ENCODE results near the gene ZNF334.

ZNF334 gene

DNA sequence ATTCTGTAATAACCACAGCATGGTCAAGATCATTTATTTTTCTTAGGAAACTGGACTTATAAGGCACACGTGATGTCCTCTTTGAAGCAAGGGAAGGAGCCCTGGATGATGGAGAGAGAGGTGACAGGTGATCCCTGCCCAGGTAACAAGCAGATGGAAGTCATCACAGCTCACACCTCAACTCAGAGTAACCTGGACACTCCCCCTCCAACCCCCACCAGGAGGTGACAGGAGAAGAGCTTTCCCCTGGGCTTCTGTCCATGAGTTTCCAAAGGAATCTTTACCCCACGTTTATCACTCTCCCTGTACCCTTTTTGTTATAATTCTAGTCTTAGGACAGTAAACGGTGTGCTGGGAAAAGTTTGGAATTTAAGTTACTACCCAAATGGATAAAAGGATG lies 28.4 kb downstream of the ZNF334 start:
- DNase-seq: no peak

DNA sequence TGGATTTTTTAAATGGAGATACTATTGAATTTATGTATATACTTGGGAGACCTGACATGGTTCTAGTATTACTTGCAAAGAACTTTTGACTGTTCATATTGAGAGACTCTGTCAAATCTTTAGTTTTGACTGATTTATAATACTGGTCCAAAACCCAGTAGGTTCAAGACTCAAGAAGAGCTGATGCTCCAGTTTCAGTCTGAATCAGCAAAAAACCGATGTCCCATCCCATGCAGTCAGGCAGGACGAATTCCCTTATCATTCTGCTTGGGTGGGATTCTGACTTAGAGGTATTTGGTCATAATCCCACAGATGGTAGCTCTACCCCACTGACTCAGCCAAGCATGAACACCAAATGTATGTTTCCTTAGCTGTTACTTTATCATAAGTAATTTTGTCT lies 29.5 kb downstream of the ZNF334 start:
- no peak for DNase-seq

DNA sequence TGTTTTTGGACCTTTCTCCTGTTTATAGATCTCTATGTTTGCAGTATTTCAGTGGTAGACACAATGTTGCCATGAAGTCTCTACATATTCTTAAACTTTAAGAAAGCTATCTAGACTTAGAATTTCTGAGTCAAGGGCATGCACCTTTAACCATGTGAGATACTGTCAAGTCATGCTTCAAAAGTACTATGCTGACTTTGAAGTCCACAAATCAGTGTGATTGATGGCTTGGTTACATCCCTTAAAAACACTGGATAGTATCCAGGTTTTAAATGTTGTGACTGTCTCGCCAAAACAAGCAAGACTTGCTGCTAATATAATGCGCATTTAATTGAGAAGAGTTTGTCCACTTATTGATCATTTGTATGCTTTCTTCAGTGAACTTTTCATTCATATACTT lies 30.5 kb downstream of the ZNF334 start:
- no peak for DNase-seq

DNA sequence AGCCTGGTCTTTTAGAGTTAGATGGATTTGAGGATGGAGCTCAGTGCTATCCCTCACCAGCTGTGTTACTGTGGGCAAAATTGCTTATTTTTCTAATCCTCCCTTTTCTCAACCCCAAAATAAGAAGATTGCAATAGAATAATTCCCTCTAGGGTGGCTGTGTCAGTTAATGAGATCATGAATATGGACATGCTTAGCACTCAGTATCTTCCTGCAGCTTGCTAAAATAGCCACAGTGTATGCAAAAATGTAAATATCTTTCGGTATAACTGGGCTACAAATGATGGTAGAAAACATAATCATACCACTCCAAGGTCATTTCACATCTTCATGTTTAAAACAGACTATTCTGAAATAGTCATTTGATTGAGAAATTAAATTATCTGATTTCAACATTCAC lies 35.7 kb downstream of the ZNF334 start:
- DNase-seq: no peak

DNA sequence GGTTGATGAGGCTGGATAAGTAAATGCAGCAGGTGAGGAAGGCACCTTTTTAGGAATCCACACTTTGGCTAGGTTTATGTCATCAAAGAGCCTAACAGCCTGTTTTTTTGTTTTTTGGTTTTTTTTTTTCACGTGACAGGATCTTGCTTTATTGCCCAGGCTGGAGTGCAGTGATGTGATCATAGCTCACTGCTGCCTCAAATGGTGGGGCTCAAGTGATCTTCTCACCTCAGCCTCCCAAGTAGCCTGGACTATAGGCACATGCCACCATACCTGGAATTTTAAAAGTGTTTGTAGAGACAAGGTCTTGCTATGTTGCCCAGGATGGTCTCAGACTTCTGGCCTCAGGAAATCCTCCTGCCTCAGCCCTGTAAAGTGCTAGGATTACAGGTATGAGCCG lies 36.1 kb downstream of the ZNF334 start:
- no peak for DNase-seq

DNA sequence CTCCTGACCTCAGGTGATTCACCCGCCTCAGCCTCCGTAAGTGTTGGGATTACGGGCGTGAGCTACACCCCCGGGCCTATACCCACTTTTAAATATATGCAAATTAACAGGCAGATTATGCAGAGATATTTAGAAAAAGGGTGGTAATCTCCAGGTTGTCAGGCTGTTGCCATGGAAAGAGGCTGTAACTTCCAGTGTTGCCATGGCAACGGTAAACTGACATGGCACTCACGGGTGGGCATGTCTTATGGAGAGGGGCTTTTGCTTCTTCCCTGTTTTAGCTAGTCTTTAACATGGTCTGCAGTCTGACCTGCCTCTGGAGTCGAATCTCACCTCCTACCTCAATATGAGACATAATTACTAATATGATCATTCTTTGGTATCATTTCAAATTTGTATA lies 44.9 kb downstream of the ZNF334 start:
- no peak for DNase-seq

DNA sequence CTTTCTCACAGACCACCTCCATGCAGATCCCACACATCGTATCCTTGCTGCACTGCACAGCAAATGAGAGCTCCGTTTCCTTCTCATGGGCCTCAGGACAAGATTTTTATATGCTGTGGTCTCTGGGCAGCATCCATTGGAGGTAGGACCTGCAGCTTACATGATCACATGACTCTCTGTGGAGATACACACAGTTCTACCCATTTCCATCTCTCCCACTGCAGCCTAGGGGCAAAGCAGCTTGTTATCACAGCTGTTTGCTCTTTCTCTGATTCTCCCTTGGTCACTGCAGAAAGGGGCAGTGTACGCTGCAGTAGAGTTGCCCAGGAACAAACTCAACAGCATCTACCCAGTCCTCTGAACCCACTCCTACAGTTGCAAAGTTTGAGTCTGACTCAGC lies 48.9 kb downstream of the ZNF334 start:
- no peak for DNase-seq

DNA sequence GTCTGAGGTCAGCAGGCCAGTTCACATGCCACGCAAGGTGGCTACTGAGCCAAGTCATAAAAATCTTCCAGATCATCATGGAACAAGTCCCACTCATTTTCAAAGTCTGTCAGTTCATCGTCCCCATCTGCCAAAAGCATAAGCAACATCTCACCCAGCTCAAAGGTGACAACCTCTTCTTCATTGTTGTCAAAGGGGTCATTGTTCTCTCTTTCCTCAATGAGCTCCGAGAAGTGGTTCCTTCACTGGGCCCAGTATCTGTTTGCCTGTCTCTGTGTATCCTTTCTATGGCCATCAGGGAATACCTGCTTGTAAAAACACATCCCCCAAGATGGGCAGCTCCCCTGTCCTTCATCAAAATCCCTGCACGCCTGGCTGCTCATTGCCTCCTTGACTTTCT lies 49.5 kb downstream of the ZNF334 start:
- no peak for DNase-seq

DNA sequence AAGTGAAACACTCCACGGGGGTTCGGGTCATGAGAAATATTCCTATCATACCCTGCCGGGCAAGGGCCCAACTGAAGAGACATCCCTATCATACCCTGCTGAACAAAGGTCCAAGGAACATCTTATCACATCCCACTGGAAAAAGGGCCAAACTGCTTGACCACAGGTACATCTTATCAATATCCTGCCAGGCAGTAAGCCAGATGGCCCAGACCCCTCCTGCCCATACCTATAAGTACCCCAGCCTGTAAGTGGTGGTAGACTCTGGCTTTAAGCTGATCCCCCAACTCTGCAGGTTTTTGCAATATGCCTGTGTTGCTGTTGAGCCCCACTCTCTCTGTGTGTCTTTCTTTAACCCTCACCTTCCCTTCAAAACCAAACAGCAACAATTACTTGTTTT lies 51.6 kb downstream of the ZNF334 start:
- no peak for DNase-seq

DNA sequence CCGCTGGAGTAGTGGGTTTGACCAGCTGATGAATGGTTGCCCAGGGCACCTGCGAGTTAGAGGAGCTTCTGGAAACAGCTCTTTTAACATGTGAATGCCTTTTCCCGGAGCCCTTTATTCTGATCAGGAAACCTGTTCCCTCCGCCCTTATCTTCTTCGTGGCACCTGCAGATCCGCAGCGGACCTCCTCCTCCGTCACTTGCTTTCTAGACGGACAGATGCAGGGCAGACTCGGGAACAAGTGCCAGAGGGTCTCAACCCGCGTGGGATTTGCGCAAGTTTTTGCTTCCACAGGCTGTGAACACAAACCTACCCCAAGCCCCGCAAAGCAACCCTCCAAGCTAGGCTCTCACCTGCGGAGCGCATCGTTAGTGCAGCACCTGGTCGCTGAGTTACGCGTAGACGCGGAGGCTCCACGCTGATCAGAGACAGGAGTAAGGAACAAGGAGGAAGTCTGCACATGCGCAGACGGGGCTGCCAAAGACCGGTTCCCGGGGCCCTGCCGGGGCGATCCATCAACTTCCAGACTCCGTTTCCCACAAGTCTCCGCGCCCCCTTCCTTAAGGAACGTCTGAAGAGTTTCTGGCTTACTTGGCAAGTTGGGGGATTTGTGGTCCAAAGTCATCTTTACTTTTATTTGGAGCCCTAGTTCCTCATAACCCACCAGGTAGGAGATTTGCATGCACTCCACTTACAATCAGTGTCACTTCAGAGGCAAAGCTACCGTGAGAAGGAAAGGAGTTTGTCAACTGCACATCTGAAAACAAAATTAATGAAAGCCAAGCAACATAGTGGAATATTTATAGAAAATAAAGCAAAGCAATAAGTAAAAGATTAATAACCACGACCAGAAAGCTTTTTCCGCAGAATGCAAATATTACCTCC lies 54.3 kb downstream of the ZNF334 start:
- peak; percentile 15 for DNase-seq

DNA sequence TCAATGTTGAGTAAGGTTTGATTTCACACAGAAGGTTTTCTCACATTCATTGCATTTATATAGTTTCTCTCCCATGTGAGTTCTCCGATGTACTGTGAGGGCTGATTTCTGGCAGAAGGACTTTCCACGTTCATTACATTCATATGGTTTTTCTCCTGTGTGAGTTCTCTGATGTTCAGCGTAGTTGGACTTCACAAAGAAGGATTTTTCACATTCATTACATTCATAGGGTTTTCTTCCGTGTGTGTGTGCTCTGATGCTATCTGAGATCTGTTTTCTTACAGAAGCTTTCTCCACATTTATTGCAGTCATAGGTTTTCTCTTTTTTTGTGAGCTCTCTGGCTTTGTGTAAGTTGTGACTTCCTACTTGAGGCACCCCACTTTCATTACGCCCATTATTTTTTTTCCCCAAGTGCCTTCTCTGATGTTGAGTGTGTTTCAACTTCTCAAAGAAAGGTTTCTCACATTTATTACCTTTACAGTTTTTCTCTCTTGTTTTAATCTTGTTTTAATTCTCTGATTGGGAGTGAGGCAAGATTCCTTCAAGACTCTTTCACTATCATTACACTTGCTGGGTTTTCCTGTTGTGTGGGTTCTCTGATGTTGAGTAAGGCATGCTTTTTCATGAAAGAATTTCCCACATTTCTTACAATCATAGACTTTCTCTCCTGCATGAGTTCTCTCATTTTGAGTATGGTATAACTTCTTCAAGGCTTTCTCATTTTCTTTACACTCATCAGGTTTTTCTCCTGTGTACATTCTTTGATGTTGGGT lies 56.9 kb downstream of the ZNF334 start:
- no peak for DNase-seq

DNA sequence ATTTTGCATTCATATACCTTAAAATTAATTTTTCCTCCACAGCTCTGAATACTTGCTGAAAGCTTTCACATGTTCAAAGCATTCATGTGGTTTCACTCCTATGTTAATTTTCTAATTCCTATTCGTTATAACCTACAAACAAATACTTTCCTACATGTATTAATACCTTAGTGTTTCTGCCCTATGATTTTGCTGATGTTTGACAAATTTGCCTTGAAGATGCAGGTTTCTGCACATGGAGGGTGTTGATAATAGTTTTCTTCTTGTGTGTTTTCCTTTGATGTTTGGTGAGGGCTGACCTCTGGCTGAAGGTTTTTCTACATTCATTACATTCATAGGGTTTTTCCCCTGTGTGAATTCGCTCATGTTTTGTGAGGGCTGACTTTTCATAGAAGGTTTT lies 57.6 kb downstream of the ZNF334 start:
- no peak for DNase-seq
